Myocyte (in vitro differentiated cells): ENCODE data around the gene UGT1A8. TPM values are rescaled to one million over a fixed set of nuclear protein-coding genes. Genes with fewer than 3 reads are reported as not detected.
"Not testable (repeated sequence)": the region's sequence is repeated elsewhere in the genome, so short reads cannot be mapped to it uniquely, and the experiment has no call there.

Experiments
- DNase-seq: peaks from one replicate; pipeline ENCODE4 v3.0.0-alpha.2; 2012; ENCODE audit warnings: low read depth
- total RNA-seq: library from RNA; depleted of rRNA; stranded (reverse); fragments of >200 nt; gene quantifications from 2 replicates; pipeline ENCODE4 v1.2.3, GENCODE V29; 2014

UGT1A8 gene
- total RNA-seq, 1 donor from 2014 or later = not detected

DNA sequence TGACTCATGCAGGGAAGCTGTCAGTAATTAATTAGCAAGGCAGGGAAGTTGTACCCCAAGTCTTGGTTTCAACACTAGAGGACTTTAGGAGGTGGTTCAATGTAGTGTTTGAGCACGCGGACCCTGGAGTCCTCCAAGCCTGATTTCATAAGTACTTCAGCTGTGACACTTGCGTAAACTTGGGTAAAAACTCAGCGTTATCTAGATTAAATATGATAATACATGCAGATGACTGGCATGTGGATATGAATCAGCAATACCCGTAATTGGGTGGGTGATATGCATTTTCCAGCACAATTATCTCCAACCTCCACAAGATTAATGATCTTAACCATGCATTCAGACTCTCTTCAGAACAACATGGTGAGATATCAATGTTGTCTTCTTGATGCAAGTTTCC is 69.5 kb downstream of the UGT1A8 start:
- no peak for DNase-seq

GRCh38 chr2:233688341-233688740 is 70.9 kb downstream of the UGT1A8 start:
- DNase-seq = no peak

GRCh38 chr2:233689031-233689430 is 71.6 kb downstream of the UGT1A8 start:
- no peak for DNase-seq

GRCh38 chr2:233689501-233689900 is 72.1 kb downstream of the UGT1A8 start:
- DNase-seq = no peak

DNA sequence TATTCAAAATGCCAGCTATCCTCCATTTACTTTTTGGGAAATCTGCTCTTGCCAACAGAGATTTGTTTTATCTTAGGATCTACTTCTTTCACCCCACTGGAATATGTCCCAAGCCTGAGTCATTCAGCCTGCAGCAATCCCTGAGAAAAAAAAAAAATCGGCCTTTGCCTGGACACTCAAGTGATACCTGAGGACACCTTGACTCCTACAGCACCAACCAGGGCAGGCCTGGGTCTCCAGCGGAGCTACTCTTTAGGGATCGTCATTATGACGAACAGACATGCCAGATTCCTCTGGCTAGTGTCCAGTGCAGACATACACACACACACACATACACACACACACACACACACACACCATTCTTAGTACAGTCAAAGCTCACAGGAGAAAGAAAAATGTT is 73.0 kb downstream of the UGT1A8 start:
- DNase-seq = no peak

- DNase-seq = no peak
Measured at GRCh38 chr2:233691443-233692433, 74.3 kb downstream of the UGT1A8 start.

- no peak for DNase-seq
Measured at GRCh38 chr2:233692648-233693047, 75.2 kb downstream of the UGT1A8 start, which contains the start of gene UGT1A6. TSS of gene UGT1A6 (plus strand) at chr2:233692890. CDS start at chr2:233693005, 115 bp downstream.

DNA sequence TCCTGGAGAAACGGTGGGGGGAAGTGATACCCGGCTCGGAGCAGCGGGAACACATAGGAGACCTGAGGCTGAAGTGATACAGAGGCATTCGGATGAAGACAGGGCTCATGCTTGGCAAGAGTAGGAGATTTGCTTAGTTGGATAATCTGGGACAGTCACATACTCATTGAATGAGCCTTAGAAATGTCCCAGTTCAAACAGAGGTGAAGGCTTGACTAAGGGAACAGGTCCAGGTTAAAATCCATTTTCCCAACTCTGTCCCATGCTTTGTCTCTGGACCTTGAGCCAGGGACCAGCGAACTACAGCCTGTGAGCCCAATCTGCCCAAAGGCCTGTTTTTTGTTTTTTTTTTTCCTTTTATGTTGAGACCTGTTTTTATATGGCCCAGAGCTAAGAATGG is 76.5 kb downstream of the UGT1A8 start:
- no peak for DNase-seq

DNA sequence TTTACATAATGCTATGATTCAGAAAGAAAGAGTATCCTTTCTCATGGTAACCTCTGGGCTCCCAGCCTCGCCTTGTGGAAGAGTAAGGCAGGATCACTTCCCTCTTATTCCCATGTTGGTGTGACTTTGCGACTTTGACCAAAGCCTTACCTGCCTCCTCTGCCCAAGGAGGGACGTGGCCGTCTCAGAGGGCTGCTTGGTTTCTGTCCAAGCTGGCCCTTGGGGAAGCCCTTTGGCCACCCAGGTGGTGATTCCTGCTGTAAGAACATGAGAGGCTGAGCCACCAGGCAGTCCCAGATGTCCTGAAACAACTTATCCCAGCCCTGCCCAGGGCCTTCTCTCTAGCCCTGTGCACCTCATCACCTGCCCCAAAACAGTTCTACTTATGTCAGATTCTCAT is 81.3 kb downstream of the UGT1A8 start:
- DNase-seq = no peak

- no peak for DNase-seq
Measured at GRCh38 chr2:233699424-233700027, 82.1 kb downstream of the UGT1A8 start.

GRCh38 chr2:233700028-233700635 is 82.7 kb downstream of the UGT1A8 start:
- DNase-seq = no peak

- not testable (repeated sequence) for DNase-seq
Measured at GRCh38 chr2:233700842-233701241, 83.4 kb downstream of the UGT1A8 start.

DNA sequence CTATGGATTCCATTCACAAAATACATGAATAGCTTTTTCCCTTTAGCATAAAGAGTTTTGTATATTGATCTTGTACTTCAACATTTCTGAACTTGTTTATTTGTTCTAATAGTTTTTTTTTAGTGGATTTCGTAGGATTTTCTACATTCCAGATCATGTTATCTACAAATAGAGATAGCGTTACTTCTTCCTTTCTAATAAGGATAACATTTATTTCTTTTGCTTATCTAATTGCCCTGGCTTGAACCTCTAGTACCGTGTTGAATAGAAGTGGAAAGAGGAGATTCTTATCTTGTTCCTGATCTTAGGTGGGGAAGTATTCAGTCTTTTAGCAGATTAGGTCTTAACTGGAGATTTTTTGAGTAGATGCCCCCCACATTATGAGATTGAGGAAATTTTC is 84.8 kb downstream of the UGT1A8 start:
- no peak for DNase-seq

DNA sequence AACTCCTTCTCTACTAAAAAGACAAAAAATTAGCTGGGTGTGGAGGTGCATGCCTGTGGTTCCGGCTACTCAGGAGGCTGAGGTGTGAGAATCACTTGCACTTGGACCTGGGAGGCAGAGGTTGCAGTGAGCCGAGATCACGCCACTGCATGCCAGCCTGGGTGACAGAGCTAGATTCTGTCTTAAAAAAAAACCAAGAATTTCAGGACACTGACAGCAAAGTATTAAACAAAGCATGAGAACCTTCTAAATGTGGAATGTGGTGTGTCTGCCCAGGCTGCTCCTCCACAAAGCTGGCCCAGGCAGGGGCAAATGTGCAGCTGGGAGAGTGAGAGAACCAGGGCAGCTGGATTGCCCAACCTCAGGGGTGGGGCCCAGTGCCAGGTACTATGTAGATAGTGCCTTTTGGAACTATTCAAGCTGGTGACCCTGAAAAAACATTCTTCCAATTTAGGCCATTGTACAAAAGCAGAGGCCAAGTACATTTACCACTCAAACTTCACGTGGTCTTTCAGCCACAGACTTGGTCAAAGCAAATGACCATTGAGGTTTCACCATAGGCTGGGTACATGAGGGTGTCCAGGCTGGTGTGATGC is 88.6 kb downstream of the UGT1A8 start:
- DNase-seq = peak; percentile 7

DNA sequence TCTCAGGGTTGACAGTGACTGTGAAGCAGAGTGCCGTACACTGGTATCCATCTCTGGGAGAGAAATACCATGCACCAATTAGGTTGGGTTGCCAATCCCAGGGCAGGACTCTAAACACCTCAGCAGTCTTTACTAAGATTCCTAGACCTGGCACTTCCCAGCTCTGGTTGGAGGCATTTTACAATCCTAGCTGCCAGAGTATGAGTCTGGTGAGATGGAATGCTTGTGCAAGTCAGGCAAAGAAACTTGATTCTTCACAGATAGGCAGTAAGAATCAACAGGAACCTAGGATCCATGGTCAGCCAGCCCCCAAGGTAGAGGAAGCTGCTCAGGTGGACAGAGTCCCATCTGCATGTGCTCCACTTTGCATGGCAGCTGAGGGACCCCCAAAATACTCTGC is 89.3 kb downstream of the UGT1A8 start:
- no peak for DNase-seq

GRCh38 chr2:233707940-233708644 is 90.7 kb downstream of the UGT1A8 start:
- DNase-seq = no peak

GRCh38 chr2:233708942-233709341 is 91.5 kb downstream of the UGT1A8 start:
- no peak for DNase-seq

GRCh38 chr2:233711312-233712008 is 94.0 kb downstream of the UGT1A8 start:
- DNase-seq = peak; percentile 81

GRCh38 chr2:233712611-233713261 is 95.3 kb downstream of the UGT1A8 start, which contains the start of gene UGT1A5:
TSS of gene UGT1A5 (plus strand) at chr2:233712907. CDS start at chr2:233712992, 85 bp downstream.
- DNase-seq = no peak

GRCh38 chr2:233713262-233713615 is 95.8 kb downstream of the UGT1A8 start:
- DNase-seq = no peak
